CD4-positive, alpha-beta T cell (primary cell): ENCODE results near the gene AMY2B. TPM values are rescaled to one million over a fixed set of nuclear protein-coding genes. Genes with fewer than 3 reads are reported as not detected.
A peak's percentile ranks its signal among the peaks of the same experiment; 100 is the strongest.

Source experiments
- ATAC-seq: fragments of 200-7000 bp; cut with Tn5 transposase; one replicate; pipeline ENCODE4 v1.10.0; 2022; ENCODE audit warnings: mild to moderate bottlenecking; ENCODE audit not compliant: poor library complexity
- CTCF ChIA-PET: fragments of 350-600 bp; sonication (Branson Sonifier 250); formaldehyde crosslinking; loops from one replicate; lab custom pipeline; 2021; ENCODE audit warnings: antibody characterized with exemption, inconsistent platforms; lab: Charles Lee
- POLR2A ChIA-PET: fragments of 350-600 bp; sonication (Branson Sonifier 250); formaldehyde crosslinking; loops from one replicate; lab custom pipeline; 2021; ENCODE audit warnings: antibody characterized with exemption, inconsistent platforms; lab: Charles Lee
- DNase-seq, 14 experiments: peaks; one replicate each; pipeline ENCODE4 v3.0.0-alpha.2; 2013 to 2020; ENCODE audit warnings: mixed read lengths in 2 of 14
- H3K27ac ChIP-seq, 2 donors: one replicate each; pipeline versions ENCODE4 v1.5.1 to v1.7.0; 2013; ENCODE audit warnings: low read length in 2 of 2, low read depth in 1 of 2, mild to moderate bottlenecking in 1 of 2
- H3K27me3 ChIP-seq, 2 experiments: 1 replicate in 1 of 2; 2 replicates in 1 of 2; pipeline versions ENCODE4 v1.6.1 to v1.7.0; 2013; ENCODE audit warnings: low read length in 2 of 2, control low read depth in 1 of 2, mild to moderate bottlenecking in 1 of 2, moderate library complexity in 1 of 2; ENCODE audit not compliant: insufficient read depth in 2 of 2, control insufficient read depth in 1 of 2
- H3K36me3 ChIP-seq: one replicate; pipeline ENCODE4 v1.6.1; 2013; ENCODE audit warnings: low read length, control low read depth; ENCODE audit not compliant: insufficient read depth
- H3K4me1 ChIP-seq: one replicate; pipeline ENCODE4 v1.6.1; 2013; ENCODE audit warnings: low read length, control low read depth; ENCODE audit not compliant: insufficient read depth
- H3K4me3 ChIP-seq: one replicate; pipeline ENCODE4 v1.5.1; 2013; ENCODE audit warnings: mild to moderate bottlenecking, low read length, moderate library complexity
- H3K9me3 ChIP-seq, 2 experiments: 1 replicate in 1 of 2; 2 replicates in 1 of 2; pipeline versions ENCODE4 v1.6.1 to v1.7.0; 2013; ENCODE audit warnings: low read length in 2 of 2, mild to moderate bottlenecking in 2 of 2, control low read depth in 1 of 2, moderate library complexity in 1 of 2; ENCODE audit not compliant: control insufficient read depth in 1 of 2, insufficient read depth in 1 of 2
- H3K27ac Mint-ChIP-seq: one replicate; pipeline ENCODE4 v1.8.0; 2020; ENCODE audit warnings: mixed read lengths
- H3K27me3 Mint-ChIP-seq: one replicate; pipeline ENCODE4 v1.8.0; 2021; ENCODE audit warnings: mixed read lengths
- H3K36me3 Mint-ChIP-seq: one replicate; pipeline ENCODE4 v1.8.0; 2021; ENCODE audit warnings: low read depth, mixed read lengths
- H3K4me1 Mint-ChIP-seq: one replicate; pipeline ENCODE4 v1.8.0; 2021; ENCODE audit warnings: low read depth, mixed read lengths
- H3K4me3 Mint-ChIP-seq: one replicate; pipeline ENCODE4 v1.8.0; 2020; ENCODE audit warnings: mild to moderate bottlenecking, mixed read lengths
- H3K9me3 Mint-ChIP-seq: one replicate; pipeline ENCODE4 v1.8.0; 2020; ENCODE audit warnings: mixed read lengths
- intact Hi-C, 2 experiments: fragments of 100-400 bp; cut with DNase I in 1 of 2; cut with micrococcal nuclease in 1 of 2; formaldehyde crosslinking; loops; one replicate each; pipeline versions ENCODE4 v1.15.1 to v1.9.0; 2023 to 2025; cut with DNase I, micrococcal nuclease
- total RNA-seq, 174 experiments: library from RNA in 2 of 174; stranded (reverse) in 2 of 174; gene quantifications; one replicate each; pipeline ENCODE4 v1.2.3 and lab custom pipeline; 2021 to 2026
- TF ChIP-seq, protein P1 (sequence below): fragments of 200-600 bp; IDR thresholded peaks from one replicate; pipeline ENCODE4 v1.8.0; 2022; ENCODE audit warnings: antibody characterized with exemption, mild to moderate bottlenecking

The AMY2B gene
- total RNA-seq, 2 experiments from 2014 or later: 30.9 to 31.5 TPM

DNA sequence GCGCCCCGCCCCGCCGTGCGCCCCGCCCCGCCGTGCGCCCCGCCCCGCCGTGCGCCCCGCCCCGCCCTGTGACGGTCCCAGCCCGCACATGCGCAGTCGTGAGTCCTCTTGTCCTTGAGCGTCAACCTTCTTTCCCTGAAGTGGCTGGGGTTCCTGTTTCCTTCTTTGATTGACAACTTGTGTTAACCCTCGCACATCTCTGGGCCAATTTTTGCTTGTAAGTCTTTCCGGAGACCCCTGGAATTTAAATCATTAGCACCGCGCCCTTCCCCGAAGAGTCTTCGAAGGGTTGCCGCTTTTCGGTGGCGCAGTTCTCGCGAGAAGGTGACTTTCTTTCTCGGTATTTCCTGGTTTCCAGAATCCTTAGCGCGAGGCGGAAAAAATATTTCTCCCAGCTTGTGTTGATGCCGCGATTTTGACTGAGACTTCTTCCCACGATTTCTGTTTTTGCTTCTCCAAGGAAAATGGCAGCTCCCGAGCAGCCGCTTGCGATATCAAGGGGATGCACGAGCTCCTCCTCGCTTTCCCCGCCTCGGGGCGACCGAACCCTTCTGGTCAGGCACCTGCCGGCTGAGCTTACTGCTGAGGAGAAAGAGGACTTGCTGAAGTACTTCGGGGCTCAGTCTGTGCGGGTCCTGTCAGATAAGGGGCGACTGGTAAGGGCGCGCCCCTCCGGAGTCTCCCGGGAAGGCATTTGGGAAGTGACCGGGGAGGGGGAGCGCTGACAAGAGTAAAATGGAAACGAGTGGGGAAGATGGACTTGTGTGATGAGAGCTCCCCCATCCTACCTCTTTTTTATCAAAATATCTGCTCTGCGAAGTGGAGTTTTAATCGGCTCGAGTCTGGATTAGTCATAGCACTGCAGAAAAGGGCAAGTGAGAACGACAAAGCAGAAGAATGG lies 45.5 kb upstream of the AMY2B start, which contains the start of gene RNPC3:
Gene RNPC3, plus strand, starts transcription at position 93 of the 901 bp plus-strand sequence. Its CDS starts 372 bp downstream, at position 465.
- Histone ChIP-seq H3K27ac (peak within 1 kb of the TSS; percentile 91 to 96), H3K4me3 (peak within 1 kb of the TSS; percentile 71), H3K27me3 (no peaks in the 10 kb centered on the region), H3K36me3 (peaks cover 15% of the 10 kb centered on the region), H3K4me1 (peaks cover 11% of the 10 kb centered on the region), H3K9me3 (no peaks in the 10 kb centered on the region)
- no peaks in the 10 kb centered on the region for H3K9me3 Mint-ChIP-seq
- H3K4me3 Mint-ChIP-seq: peak within 1 kb of the TSS; percentile 99
- intact Hi-C loops: no loop called here
- CTCF ChIA-PET: interaction anchor here (1.2 to 2.2 kb wide), 2 partner anchors 9 to 10 kb away, joined by 3 to 14 read pairs; no protein-coding TSS in a partner anchor
- peak within 1 kb of the TSS; percentile 98 for H3K27ac Mint-ChIP-seq
- TF ChIP-seq, protein P1, sequence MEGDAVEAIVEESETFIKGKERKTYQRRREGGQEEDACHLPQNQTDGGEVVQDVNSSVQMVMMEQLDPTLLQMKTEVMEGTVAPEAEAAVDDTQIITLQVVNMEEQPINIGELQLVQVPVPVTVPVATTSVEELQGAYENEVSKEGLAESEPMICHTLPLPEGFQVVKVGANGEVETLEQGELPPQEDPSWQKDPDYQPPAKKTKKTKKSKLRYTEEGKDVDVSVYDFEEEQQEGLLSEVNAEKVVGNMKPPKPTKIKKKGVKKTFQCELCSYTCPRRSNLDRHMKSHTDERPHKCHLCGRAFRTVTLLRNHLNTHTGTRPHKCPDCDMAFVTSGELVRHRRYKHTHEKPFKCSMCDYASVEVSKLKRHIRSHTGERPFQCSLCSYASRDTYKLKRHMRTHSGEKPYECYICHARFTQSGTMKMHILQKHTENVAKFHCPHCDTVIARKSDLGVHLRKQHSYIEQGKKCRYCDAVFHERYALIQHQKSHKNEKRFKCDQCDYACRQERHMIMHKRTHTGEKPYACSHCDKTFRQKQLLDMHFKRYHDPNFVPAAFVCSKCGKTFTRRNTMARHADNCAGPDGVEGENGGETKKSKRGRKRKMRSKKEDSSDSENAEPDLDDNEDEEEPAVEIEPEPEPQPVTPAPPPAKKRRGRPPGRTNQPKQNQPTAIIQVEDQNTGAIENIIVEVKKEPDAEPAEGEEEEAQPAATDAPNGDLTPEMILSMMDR: no peak
- H3K36me3 Mint-ChIP-seq: peaks cover 38% of the 10 kb centered on the region
- DNase-seq: peak; percentile 78 to 93 (median 86)
- H3K4me1 Mint-ChIP-seq: peaks cover 56% of the 10 kb centered on the region
- no peaks in the 10 kb centered on the region for H3K27me3 Mint-ChIP-seq
- POLR2A ChIA-PET: interaction anchor here (0.9 to 2.2 kb wide), 6 partner anchors 8 to 31 kb away, joined by 3 to 16 read pairs (median 3); no protein-coding TSS in a partner anchor
- peak; percentile 77 for ATAC-seq

DNA sequence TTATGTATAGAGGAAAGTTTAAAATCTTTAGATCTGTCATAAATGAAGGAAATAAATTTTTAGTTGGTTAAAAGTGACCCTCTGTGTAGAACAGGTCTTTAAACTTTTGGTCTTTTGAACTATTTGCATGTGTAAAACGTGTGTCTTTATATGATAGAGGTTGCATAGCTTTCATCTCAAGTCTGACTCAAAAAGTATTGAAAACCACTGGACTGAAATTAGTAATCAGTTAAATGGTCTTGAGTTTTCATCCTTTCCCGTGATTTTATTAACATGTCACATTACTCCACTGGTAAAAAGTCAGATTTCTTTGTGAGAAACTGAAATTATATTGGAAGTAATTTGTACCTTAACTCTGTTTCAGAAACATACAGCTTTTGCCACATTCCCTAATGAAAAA lies 44.1 kb upstream of the AMY2B start:
- Mint-ChIP-seq H3K36me3 (peaks cover 53% of the 10 kb centered on the region), H3K27me3 (no peaks in the 10 kb centered on the region), H3K27ac (peak overlapping the region; percentile 38), H3K4me3 (peak overlapping the region; percentile 86), H3K9me3 (no peaks in the 10 kb centered on the region), H3K4me1 (peaks cover 71% of the 10 kb centered on the region)
- intact Hi-C loops: no loop called here
- POLR2A ChIA-PET: no interaction called here
- DNase-seq (no peak), ATAC-seq (no peak)
- peaks cover 11% of the 10 kb centered on the region for H3K4me1 ChIP-seq
- H3K27ac ChIP-seq: no peak overlapping the region
- CTCF ChIA-PET: interaction anchor here (1.6 kb wide), 1 partner anchor 12 kb away, joined by 3 read pairs; no protein-coding TSS in a partner anchor
- H3K27me3 ChIP-seq: no peaks in the 10 kb centered on the region
- TF ChIP-seq, protein P1: no peak
- H3K9me3 ChIP-seq: no peaks in the 10 kb centered on the region
- no peak overlapping the region for H3K4me3 ChIP-seq
- H3K36me3 ChIP-seq: peaks cover 22% of the 10 kb centered on the region

DNA sequence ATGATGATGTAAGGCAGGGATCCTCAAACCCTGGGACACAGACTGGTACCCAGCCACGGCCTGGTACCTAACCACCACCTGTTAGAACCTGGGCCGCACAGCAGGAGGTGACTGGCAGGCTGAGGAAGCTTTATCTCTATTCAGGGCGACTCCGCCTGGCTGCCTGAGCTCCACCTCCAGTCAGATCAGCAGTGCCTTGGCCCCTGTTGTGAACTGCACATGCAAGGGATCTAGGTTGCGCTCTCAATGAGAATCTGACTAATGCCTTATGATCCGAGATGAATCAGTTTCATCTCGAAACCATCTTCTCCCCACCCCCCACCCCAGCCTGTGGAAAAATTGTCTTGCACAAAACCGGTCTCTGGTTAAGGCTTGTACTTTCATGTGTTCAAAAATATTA lies 41.6 kb upstream of the AMY2B start:
- ATAC-seq (peak; percentile 14), DNase-seq (peak in 7 of 14 experiments; percentile 2 to 24 (median 13))
- Histone ChIP-seq H3K27me3 (no peaks in the 10 kb centered on the region), H3K4me3 (no peak overlapping the region), H3K27ac (no peak overlapping the region), H3K4me1 (peaks cover 9% of the 10 kb centered on the region), H3K9me3 (no peaks in the 10 kb centered on the region), H3K36me3 (peaks cover 42% of the 10 kb centered on the region)
- Mint-ChIP-seq H3K4me1 (peaks cover 86% of the 10 kb centered on the region), H3K27me3 (no peaks in the 10 kb centered on the region), H3K9me3 (no peaks in the 10 kb centered on the region), H3K4me3 (peak overlapping the region; percentile 8), H3K36me3 (peaks cover 74% of the 10 kb centered on the region), H3K27ac (no peak overlapping the region)
- CTCF ChIA-PET: no interaction called here
- POLR2A ChIA-PET: no interaction called here
- TF ChIP-seq, protein P1: no peak
- intact Hi-C loops: no loop called here
